ENCODE measurements around the gene HELT.

GRCh38 chr4:185016101-185016940, 2.0 kb upstream of the HELT start:
- TF ChIP-seq CTCF (IDR thresholded peaks at IDR 0.05) (no peak), POLR2A (IDR thresholded peaks at IDR 0.05) (no peak)

All from vagina (tissue), 2 donors.